ENCODE results near the gene LATS2.

Gene LATS2

GRCh38 chr13:21061029-21061763 lies at the start of gene LATS2:
Gene LATS2, minus strand, starts transcription at chr13:21061586. Its CDS starts 15,560 bp downstream, at chr13:21046026.
- FAIRE-seq, result no peak
- DNase-seq (ENCODE audit: extremely low spot score, insufficient read length, low read depth), result peak; percentile 73

GRCh38 chr13:21109168-21109567 lies 47.8 kb upstream of the LATS2 start:
- DNase-seq (ENCODE audit: extremely low spot score, insufficient read length, low read depth), result no peak
- no peak for FAIRE-seq

DNA sequence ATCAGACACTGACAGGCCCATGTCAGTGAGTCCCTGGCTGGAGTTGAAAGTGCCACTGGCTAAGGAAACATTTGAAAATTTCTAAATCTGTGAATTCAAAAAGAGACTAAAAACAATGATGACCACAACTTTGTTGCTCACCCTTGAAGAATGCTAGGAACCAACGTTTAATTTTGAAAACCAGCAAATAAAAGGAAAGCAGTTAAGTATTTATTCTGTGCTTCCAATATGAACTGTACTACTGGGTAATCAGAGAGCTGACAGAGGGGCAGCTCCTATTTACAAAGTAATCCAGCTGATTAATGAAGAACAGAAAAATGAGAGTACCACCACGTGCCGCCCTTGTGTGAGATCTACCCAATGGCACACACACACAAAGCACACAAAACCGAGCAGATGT lies 44.7 kb upstream of the LATS2 start:
- FAIRE-seq, result no peak
- DNase-seq (ENCODE audit: extremely low spot score, insufficient read length, low read depth), result no peak

DNA sequence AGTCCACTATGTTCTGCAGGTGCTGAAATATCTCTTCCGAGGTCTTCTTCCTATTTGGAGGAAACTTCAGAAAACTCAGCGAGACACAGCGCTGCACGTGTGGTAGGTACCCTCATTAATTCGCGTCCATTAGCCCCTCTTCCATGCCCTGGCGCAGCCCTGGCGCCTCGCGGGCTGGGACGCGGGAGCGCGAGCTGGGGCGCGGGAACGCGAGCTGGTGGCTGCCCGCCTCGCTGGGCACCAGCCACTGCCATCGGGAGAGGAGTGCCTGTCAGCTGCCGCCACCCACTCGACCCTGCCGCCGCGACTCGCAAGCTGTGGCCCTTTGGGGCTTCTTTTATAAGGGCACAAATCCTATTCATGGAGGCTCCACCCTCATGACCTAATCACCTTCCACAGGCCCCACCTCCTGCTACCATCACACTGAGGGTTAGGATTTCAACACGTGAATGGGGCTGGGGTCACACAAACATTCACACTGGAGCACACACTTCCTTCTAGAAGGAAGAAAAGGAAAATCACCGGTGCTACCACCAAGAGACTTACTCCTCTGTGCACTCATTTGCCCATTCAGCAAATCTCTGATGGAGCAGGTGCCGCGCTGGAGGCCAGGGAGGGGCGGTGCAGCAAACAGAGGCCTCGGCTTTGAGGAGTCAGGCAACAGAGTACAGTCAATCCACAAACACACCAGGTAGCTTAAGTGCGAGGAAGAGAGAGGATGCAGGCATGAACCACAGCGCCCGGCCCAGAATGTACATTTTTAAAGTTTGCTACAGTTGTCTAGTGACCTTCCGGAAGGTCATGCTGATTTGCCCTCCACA lies 43.0 kb upstream of the LATS2 start:
- no peak for FAIRE-seq
- DNase-seq (ENCODE audit: extremely low spot score, insufficient read length, low read depth), result no peak

DNA sequence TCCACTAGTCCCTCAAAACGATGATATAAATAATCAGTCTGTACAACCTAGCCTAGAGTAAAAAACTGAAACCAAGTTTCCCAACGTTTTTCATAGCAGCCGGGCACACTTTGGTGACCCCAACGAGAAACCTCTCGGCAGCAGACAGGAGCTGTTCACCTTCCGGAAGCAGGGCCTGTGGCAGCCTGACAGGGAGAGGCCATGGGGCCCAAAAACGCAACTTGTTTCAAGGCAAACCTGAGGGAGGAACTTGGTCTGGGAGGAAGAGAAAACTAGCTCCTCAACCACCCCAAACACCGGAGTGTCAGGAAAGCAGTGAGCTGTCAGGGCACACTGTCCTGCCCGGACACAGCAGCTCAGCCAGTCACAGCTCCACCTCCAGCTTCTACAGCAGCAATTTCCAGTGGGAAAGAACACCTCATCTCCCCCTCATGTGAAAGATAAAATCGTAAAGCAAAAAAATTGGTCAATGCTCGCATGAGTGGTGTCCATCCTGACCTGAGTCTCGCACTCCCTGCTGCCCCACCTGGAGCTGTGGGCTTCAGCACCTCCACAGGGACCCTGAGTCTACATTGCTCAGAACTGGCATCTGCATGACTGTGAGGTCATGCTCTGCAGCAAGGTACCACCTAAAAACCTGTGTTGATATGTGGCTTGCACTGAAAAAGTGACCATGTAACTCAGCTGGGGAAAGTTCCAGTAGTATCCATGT lies 40.6 kb upstream of the LATS2 start:
- DNase-seq (ENCODE audit: extremely low spot score, insufficient read length, low read depth) (no peak), FAIRE-seq (no peak)

DNA sequence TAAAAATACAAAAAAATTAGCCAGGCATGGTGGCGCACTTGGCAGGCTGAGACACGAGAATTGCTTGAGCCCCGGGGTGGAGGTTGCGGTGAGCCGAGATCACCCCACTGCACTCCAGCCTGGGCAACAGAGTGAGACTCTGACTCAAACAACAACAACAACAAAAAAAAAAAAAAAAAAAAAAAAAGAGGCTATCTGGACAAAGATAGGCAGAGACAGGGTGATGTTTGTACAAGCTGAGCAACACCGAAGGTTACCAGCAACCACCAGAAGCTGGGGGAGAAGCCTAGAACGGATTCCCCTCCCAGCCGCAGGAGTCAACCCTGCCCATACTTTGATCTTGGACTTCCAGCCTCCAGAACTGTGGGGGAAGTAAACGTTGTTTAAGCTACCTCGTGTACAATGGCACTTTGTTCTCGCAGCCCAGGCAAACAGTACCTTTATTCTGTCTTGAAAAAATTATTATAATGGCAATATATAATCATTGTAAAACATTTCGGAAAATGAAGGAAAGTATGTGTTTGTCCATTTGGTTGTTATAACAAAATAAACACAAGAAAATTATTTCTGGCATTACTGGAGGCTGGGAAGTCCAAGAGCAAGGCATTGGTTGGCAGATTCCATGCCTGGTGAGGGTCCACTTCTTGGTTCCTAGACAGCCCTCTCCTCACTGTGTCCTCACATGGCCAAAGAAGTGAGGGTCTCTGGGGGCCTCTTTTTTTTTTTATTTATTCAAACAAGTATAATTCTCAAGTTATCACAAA lies 39.8 kb upstream of the LATS2 start:
- DNase-seq (ENCODE audit: extremely low spot score, insufficient read length, low read depth) (no peak), FAIRE-seq (no peak)

DNA sequence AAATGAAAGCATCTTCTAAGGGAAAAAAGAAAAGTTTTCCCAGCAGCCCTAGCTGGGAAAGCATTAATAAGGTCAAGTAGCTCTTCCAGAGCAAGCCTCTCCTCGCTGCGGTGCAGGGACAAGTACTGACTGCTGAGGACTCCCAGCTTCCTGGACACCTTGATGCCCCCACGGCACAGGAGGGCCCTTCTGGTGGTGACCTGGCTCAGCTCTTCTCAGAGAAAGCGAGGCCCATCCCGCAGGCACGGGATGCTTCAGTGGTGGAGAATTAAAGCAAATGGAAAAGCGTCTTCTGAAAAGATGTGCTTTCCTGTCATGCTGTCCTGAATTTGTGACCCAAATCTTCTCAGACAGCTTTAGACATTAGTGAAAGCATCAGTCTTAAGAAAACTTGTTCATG lies 38.8 kb upstream of the LATS2 start:
- DNase-seq (ENCODE audit: extremely low spot score, insufficient read length, low read depth) (no peak), FAIRE-seq (no peak)

DNA sequence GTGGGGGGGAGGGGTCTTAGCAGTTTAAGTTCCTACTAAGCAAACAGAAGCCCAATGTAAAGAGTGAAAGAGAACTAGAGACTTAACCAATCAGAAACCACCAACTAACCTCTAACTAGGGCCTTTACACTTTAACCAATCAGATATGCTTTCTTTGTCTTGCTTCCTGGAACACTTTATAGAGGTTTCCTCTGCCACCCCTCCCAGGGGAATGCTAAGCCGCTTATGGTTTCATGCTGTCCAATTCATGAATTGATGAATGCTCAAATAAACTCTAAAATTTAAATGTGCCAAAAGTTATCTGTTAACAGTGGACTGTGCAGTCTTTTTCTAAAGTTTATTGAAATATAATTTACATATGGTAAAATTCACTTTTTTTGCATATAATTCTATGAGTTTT lies 33.9 kb upstream of the LATS2 start:
- FAIRE-seq, result no peak
- DNase-seq (ENCODE audit: extremely low spot score, insufficient read length, low read depth), result no peak

DNA sequence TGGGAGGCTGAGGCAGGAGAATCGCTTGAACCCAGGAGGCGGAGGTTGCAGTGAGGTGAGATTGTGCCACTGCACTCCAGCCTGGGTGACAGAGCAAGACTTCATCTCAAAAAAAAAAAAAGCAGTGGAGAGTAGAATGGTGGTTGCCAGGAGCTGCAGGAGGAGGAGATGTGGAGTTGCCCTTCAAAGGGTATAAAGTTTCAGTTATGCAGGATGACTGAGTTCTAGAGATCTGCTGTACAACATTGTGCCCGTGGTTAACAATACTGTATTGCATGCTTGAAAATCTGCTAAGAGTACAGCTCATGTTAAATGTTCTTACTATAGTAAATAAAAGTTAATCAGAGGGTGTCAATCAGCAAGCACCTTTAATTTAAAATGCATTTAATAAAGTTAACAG lies 28.4 kb upstream of the LATS2 start:
- FAIRE-seq, result no peak
- no peak for DNase-seq (ENCODE audit: extremely low spot score, insufficient read length, low read depth)

DNA sequence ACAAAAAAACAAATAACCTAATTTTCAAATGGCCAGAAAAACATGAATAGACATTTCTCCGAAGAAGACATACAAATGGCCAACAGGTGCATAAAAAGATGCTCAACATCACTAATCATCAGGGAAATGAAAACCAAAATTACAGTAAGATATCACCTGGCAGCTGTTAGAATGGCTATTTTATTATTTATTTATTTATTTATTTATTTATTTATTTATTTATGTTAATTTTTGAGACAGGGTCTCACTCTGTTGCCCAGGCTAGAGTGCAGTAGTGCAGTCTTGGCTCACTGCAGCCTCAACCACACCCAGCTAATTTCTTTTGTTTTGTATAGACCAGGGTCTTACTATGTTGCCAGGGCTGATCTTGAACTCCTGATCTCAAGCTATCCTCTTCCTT lies 27.1 kb upstream of the LATS2 start:
- DNase-seq (ENCODE audit: extremely low spot score, insufficient read length, low read depth), result no peak
- no peak for FAIRE-seq

- no peak for FAIRE-seq
- no peak for DNase-seq (ENCODE audit: extremely low spot score, insufficient read length, low read depth)
These were observed 25.5 kb upstream of the LATS2 start for GRCh38 chr13:21086929-21087328.

- DNase-seq (ENCODE audit: extremely low spot score, insufficient read length, low read depth), result no peak
- FAIRE-seq, result no peak
These were observed 20.5 kb upstream of the LATS2 start for GRCh38 chr13:21081926-21082325.

DNA sequence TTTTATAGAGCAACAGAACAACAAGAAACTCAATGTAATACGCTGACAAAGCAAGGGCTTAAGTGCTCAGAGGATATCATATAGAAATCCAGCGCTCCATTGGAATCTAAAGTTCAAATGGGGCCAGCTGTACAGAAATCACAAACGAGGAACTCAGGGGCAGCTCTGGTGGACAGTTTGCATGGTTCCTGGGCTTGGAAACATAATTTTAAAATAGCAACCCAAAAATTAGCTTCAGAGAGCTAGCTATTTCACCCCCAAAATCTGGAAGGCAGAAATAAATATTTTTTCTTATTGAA lies 19.2 kb upstream of the LATS2 start:
- FAIRE-seq (no peak), DNase-seq (ENCODE audit: extremely low spot score, insufficient read length, low read depth) (no peak)

DNA sequence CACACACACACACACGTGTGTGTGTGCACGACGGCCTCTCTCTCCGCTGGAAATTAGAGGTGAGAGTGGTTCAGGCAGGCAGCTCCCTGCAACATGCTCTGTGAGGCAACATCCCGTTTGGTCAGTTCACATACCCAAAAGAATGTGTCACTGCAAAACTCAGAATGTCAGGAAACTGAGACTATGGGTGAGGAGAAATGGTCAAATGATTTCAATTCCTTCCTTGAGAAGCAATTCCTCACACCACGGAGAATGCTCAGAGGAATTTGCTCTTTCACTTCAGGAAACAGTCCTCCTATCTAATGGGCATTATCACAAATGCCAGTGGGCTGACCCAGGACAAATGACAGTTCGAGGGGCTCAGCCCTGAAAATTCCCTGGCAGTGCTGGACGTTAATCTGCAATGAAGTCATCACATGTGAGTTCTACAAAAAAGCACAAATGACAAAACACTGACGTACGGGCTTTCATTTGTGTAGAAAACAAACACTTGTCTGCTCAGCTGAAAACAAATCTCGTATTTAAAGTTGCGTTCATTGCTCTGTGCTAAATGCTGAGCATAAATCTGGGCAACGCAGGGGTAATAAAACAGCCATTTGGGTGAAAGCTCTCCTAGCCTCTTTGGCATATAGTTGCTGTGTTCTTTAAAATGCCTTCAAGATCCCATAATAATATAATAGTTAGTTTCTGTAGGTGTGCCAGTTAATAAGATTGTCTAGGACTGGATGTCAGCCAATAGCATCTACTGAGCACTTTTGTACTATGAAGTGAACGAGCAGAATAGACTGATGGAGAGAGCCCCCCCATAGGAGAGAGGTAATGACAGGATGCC lies 18.6 kb upstream of the LATS2 start:
- FAIRE-seq (no peak), DNase-seq (ENCODE audit: extremely low spot score, insufficient read length, low read depth) (no peak)

DNA sequence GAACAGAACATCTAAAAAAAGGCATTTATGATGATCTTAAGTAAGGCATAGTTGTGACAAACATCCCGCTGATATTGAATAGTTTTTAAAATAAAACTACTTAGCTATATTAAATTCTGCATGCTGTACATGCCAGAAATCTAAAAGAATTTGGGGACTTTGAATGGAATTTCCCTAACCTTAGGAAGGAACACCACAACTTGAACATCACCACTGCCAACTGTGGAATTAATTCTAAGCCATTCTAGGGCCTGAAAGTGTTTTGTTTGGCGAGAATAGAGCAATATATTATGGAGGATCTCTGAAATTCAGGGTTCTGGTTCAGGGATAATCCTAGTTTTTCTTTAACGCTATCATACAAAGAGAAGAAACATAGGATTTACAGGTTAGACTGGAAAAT lies 17.8 kb upstream of the LATS2 start:
- DNase-seq (ENCODE audit: extremely low spot score, insufficient read length, low read depth), result no peak
- FAIRE-seq, result no peak

GRCh38 chr13:21078501-21078900 lies 17.1 kb upstream of the LATS2 start:
- DNase-seq (ENCODE audit: extremely low spot score, insufficient read length, low read depth), result no peak
- no peak for FAIRE-seq

DNA sequence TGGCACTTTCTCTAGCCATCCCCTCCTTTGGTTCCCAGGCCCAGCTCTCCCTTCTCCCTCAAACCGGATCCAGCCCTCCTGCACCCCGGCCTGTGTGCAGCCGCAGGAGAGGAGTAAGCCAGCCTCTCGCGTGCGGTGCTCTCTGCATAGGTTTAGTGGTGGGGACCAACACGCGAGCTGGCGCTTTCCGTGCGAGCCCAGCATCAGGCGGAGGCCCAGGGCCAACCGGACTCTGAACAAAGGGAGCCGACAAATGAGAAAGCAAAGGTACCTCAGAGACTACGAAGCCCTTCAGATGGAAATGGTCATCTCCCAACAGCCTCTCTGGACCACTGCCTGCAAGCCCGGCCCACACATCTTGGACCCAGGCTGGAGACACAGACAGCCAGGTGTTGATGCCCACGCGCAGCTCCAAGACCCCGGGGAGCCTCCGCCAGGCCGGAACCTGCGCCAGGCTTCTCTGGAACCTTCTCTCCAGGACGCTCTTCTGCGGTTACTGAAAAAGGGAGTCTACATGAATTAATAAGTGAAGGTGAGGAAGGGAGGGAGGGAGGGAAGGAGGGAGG lies 16.5 kb upstream of the LATS2 start:
- FAIRE-seq, result no peak

GRCh38 chr13:21077076-21077787 lies 15.8 kb upstream of the LATS2 start:
- DNase-seq (ENCODE audit: extremely low spot score, insufficient read length, low read depth), result no peak
- FAIRE-seq, result no peak

More for the DNA sequence above, 16.5 kb upstream of the LATS2 start:
- no peak for DNase-seq (ENCODE audit: extremely low spot score, insufficient read length, low read depth)

- FAIRE-seq, result no peak
- DNase-seq (ENCODE audit: extremely low spot score, insufficient read length, low read depth), result no peak
These were observed 14.9 kb upstream of the LATS2 start for GRCh38 chr13:21076253-21076652.
